Osteocyte (in vitro differentiated cells): ENCODE measurements around the gene ABI1. TPM values are rescaled to one million over a fixed set of nuclear protein-coding genes. Genes with fewer than 3 reads are reported as not detected.

Experiments used
- DNase-seq: peaks from one replicate; pipeline ENCODE4 v3.0.0; 2021; ENCODE audit warnings: mixed read lengths; ENCODE audit not compliant: unreplicated experiment; ENCODE audit errors: extremely low spot score
- H3K27ac Mint-ChIP-seq: one replicate; pipeline ENCODE4 v1.8.0; 2021; ENCODE audit warnings: mild to moderate bottlenecking, mixed read lengths; ENCODE audit not compliant: unreplicated experiment
- H3K27me3 Mint-ChIP-seq: one replicate; pipeline ENCODE4 v1.8.0; 2021; ENCODE audit warnings: mixed read lengths; ENCODE audit not compliant: unreplicated experiment
- H3K36me3 Mint-ChIP-seq: one replicate; pipeline ENCODE4 v1.8.0; 2021; ENCODE audit warnings: mixed read lengths; ENCODE audit not compliant: unreplicated experiment
- H3K4me1 Mint-ChIP-seq: one replicate; pipeline ENCODE4 v1.8.0; 2021; ENCODE audit warnings: mixed read lengths; ENCODE audit not compliant: unreplicated experiment
- H3K4me3 Mint-ChIP-seq: one replicate; pipeline ENCODE4 v1.8.0; 2021; ENCODE audit warnings: mild to moderate bottlenecking, moderate library complexity, mixed read lengths; ENCODE audit not compliant: unreplicated experiment
- H3K9me3 Mint-ChIP-seq: one replicate; pipeline ENCODE4 v1.8.0; 2021; ENCODE audit warnings: mixed read lengths; ENCODE audit not compliant: unreplicated experiment
- CTCF ChIP-seq: fragments of 200-600 bp; sonication (generic); IDR thresholded peaks from 2 replicates; pipeline ENCODE4 v1.5.0; 2021; ENCODE audit warnings: antibody characterized with exemption, mild to moderate bottlenecking, moderate library complexity
- total RNA-seq: library from RNA; stranded (reverse); gene quantifications from 2 replicates; pipeline ENCODE4 v1.2.1, GENCODE V29; 2021

Gene ABI1
- total RNA-seq, 1 donor from 2014 or later: 62.2 TPM

GRCh38 chr10:26854524-26854923 lies 6.2 kb downstream of the ABI1 start:
- Mint-ChIP-seq H3K36me3 (no peaks in the 10 kb centered on the region), H3K9me3 (no peaks in the 10 kb centered on the region), H3K4me3 (no peak overlapping the region), H3K27me3 (no peaks in the 10 kb centered on the region), H3K4me1 (peaks cover 38% of the 10 kb centered on the region), H3K27ac (no peak overlapping the region)
- no peak for TF ChIP-seq CTCF
- no peak for DNase-seq

GRCh38 chr10:26844396-26844975 lies 16.3 kb downstream of the ABI1 start:
- no peak for TF ChIP-seq CTCF
- peaks cover 5% of the 10 kb centered on the region for H3K36me3 Mint-ChIP-seq
- no peaks in the 10 kb centered on the region for H3K9me3 Mint-ChIP-seq
- peak overlapping the region; percentile 23 for H3K27ac Mint-ChIP-seq
- H3K4me1 Mint-ChIP-seq: peaks cover 20% of the 10 kb centered on the region
- no peak overlapping the region for H3K4me3 Mint-ChIP-seq
- no peak for DNase-seq
- no peaks in the 10 kb centered on the region for H3K27me3 Mint-ChIP-seq

- H3K27ac Mint-ChIP-seq: peak overlapping the region; percentile 23
- no peaks in the 10 kb centered on the region for H3K9me3 Mint-ChIP-seq
- H3K4me1 Mint-ChIP-seq: peaks cover 22% of the 10 kb centered on the region
- peaks cover 5% of the 10 kb centered on the region for H3K36me3 Mint-ChIP-seq
- no peak for TF ChIP-seq CTCF
- no peak overlapping the region for H3K4me3 Mint-ChIP-seq
- H3K27me3 Mint-ChIP-seq: no peaks in the 10 kb centered on the region
- no peak for DNase-seq
These were observed 17.0 kb downstream of the ABI1 start for GRCh38 chr10:26843736-26844135.

GRCh38 chr10:26841733-26842317 lies 18.9 kb downstream of the ABI1 start:
- Mint-ChIP-seq H3K9me3 (no peaks in the 10 kb centered on the region), H3K4me3 (no peak overlapping the region), H3K36me3 (peaks cover 5% of the 10 kb centered on the region), H3K27me3 (no peaks in the 10 kb centered on the region), H3K27ac (no peak overlapping the region), H3K4me1 (peaks cover 22% of the 10 kb centered on the region)
- DNase-seq: no peak
- TF ChIP-seq CTCF: no peak

GRCh38 chr10:26840938-26841732 lies 19.6 kb downstream of the ABI1 start:
- H3K36me3 Mint-ChIP-seq: peaks cover 9% of the 10 kb centered on the region
- H3K4me1 Mint-ChIP-seq: peaks cover 25% of the 10 kb centered on the region
- no peak overlapping the region for H3K4me3 Mint-ChIP-seq
- DNase-seq: no peak
- no peaks in the 10 kb centered on the region for H3K9me3 Mint-ChIP-seq
- no peaks in the 10 kb centered on the region for H3K27me3 Mint-ChIP-seq
- H3K27ac Mint-ChIP-seq: no peak overlapping the region
- TF ChIP-seq CTCF: no peak
